ENCODE results near the gene STYXL2. TPM values are rescaled to one million over a fixed set of nuclear protein-coding genes. Genes with fewer than 3 reads are reported as not detected.

STYXL2 gene
- total and polyA plus RNA-seq, 4 donors: 2.0 to 7.6 (median 4.9) TPM

DNA sequence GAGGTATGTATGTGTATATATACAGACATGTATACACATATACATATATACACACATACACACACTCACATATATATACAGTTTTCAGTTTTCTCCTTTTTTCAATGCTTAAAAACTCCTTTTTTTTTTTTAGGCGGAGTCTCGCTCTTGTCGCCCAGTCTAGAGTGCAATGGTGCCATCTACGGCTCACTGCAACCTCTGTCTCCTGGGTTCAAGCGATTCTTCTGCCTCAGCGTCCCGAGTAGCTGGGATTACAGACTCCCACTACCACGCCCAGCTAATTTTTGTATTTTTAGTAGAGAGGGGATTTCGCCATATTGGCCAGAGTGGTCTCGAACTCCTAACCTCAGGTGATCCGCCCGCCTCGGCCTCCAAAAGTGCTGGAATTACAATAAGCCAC lies 27.0 kb downstream of the STYXL2 start:
- ATAC-seq (ENCODE audit: low FRiP score): no peak
- intact Hi-C loops (cut with DNase I): no loop called here
- Histone ChIP-seq H3K27me3 (ENCODE audit: control insufficient read depth in 1 of 2, insufficient read depth in 2 of 2, low read length in 1 of 2) (no peaks in the 10 kb centered on the region), H3K27ac (ENCODE audit: low read depth in 1 of 2, low read length in 2 of 2) (no peak overlapping the region), H3K4me1 (ENCODE audit: control insufficient read depth in 1 of 2, insufficient read depth in 2 of 2, low read length in 2 of 2) (no peaks in the 10 kb centered on the region), H3K36me3 (ENCODE audit: control insufficient read depth in 1 of 2, insufficient read depth in 2 of 2, low read length in 1 of 2) (peaks cover 0 to 8% of the 10 kb centered on the region in 2 donors), H3K4me3 (ENCODE audit: low read length in 2 of 2) (no peak overlapping the region), H3K9me3 (ENCODE audit: control insufficient read depth, low read length) (no peaks in the 10 kb centered on the region)
- whole genome bisulfite sequencing, 2 donors: 87 to 89% methylated on average over 13 of the region's 13 CpGs
- DNase-seq: no peak

DNA sequence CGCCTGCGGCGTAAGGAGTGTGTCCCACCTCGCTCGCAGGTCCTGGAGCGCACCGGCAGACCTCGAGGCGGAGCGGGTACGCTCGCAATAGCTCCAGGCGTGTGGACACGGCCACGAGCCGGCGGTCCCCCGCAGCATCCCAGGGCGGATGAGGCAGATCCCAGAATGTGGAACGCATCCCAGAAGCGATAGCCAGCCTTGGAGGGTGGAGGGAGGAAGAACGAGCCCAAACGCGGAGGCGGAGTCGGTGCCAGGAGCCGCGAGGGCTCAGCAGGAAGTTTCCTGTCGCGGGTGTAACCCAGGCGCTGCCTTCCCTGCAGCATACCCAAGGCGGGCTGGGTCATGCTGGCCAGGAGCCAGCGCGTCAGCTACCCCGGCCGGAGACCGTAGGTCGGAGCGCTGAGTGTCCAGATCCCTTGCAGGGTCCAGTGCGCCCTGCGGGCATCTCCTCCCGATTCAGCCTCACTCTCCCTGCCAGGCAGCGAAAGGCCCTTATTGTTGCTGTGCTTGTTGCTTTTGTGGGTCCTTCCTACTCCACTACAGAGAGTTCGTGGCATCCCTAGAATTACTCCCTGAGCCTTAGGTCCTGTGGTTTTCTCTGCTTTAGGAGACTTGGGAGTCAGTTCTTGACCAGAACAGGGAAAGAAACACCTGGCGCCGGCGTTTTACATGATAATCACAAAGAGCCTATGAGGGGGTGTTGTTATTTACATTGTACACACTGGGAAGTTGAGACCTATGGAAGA lies 27.7 kb downstream of the STYXL2 start:
- intact Hi-C loops (cut with DNase I): no loop called here
- Histone ChIP-seq H3K4me1 (ENCODE audit: control insufficient read depth in 1 of 2, insufficient read depth in 2 of 2, low read length in 2 of 2) (no peaks in the 10 kb centered on the region), H3K9me3 (ENCODE audit: control insufficient read depth, low read length) (no peaks in the 10 kb centered on the region), H3K4me3 (ENCODE audit: low read length in 2 of 2) (no peak overlapping the region), H3K36me3 (ENCODE audit: control insufficient read depth in 1 of 2, insufficient read depth in 2 of 2, low read length in 1 of 2) (peaks cover 0 to 10% of the 10 kb centered on the region in 2 donors), H3K27me3 (ENCODE audit: control insufficient read depth in 1 of 2, insufficient read depth in 2 of 2, low read length in 1 of 2) (no peaks in the 10 kb centered on the region), H3K27ac (ENCODE audit: low read depth in 1 of 2, low read length in 2 of 2) (no peak overlapping the region)
- ATAC-seq (ENCODE audit: low FRiP score): peak; percentile 74
- 69 to 71% methylated on average over 47 of the region's 47 CpGs for WGBS, 2 donors
- peak; percentile 62 to 81 for DNase-seq

DNA sequence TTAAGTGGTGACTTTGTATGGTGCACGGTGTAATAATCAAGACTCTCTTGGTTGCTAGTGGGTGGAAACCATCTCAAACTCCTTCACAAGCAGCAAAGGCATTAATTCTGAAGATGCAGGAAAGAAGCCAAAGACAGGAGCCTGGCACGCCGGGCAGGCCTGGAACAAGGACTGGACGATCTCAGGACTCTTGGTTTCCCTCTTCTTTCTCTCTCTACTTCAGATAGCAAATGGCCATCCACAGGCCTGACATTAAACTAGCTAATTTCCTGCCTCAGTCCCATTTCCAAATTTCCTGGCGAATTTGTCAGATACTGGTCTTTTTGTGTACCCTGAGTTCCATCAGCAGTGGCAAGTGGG lies 28.2 kb downstream of the STYXL2 start:
- 53 to 55% methylated on average over 5 of the region's 5 CpGs for WGBS, 2 donors
- no peak overlapping the region for H3K27ac ChIP-seq (ENCODE audit: low read depth in 1 of 2, low read length in 2 of 2)
- H3K4me3 ChIP-seq (ENCODE audit: low read length in 2 of 2): no peak overlapping the region
- intact Hi-C loops (cut with DNase I): no loop called here
- no peaks in the 10 kb centered on the region for H3K27me3 ChIP-seq (ENCODE audit: control insufficient read depth in 1 of 2, insufficient read depth in 2 of 2, low read length in 1 of 2)
- H3K4me1 ChIP-seq (ENCODE audit: control insufficient read depth in 1 of 2, insufficient read depth in 2 of 2, low read length in 2 of 2): no peaks in the 10 kb centered on the region
- DNase-seq: no peak
- H3K9me3 ChIP-seq (ENCODE audit: control insufficient read depth, low read length): no peaks in the 10 kb centered on the region
- peaks cover 0 to 9% of the 10 kb centered on the region in 2 donors for H3K36me3 ChIP-seq (ENCODE audit: control insufficient read depth in 1 of 2, insufficient read depth in 2 of 2, low read length in 1 of 2)
- ATAC-seq (ENCODE audit: low FRiP score): no peak

DNA sequence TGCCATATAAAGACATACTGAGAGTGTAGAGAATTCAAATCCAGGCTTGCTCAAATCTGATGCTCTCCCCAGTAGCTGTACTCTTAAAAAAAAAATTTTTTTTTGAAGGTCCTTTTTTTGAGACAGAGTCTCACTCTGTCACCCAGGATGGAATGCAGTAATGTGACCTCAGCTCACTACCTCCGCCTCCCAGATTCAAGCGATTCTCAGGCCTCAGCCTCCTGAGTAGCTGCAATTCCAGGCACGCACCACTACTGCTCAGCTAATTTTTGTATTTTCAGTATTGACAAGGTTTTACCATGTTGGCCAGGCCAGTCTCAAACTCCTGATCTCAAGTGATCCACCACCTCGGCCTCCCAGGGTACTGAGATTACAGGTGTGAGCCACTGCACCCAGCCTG lies 28.7 kb downstream of the STYXL2 start:
- H3K27me3 ChIP-seq (ENCODE audit: control insufficient read depth in 1 of 2, insufficient read depth in 2 of 2, low read length in 1 of 2): no peaks in the 10 kb centered on the region
- H3K36me3 ChIP-seq (ENCODE audit: control insufficient read depth in 1 of 2, insufficient read depth in 2 of 2, low read length in 1 of 2): peaks cover 0 to 11% of the 10 kb centered on the region in 2 donors
- H3K4me3 ChIP-seq (ENCODE audit: low read length in 2 of 2): no peak overlapping the region
- DNase-seq (no peak), ATAC-seq (ENCODE audit: low FRiP score) (no peak)
- intact Hi-C loops (cut with DNase I): no loop called here
- no peaks in the 10 kb centered on the region for H3K4me1 ChIP-seq (ENCODE audit: control insufficient read depth in 1 of 2, insufficient read depth in 2 of 2, low read length in 2 of 2)
- whole genome bisulfite sequencing, 2 donors: 93 to 94% methylated on average over 4 of the region's 4 CpGs
- no peak overlapping the region for H3K27ac ChIP-seq (ENCODE audit: low read depth in 1 of 2, low read length in 2 of 2)
- H3K9me3 ChIP-seq (ENCODE audit: control insufficient read depth, low read length): no peaks in the 10 kb centered on the region

DNA sequence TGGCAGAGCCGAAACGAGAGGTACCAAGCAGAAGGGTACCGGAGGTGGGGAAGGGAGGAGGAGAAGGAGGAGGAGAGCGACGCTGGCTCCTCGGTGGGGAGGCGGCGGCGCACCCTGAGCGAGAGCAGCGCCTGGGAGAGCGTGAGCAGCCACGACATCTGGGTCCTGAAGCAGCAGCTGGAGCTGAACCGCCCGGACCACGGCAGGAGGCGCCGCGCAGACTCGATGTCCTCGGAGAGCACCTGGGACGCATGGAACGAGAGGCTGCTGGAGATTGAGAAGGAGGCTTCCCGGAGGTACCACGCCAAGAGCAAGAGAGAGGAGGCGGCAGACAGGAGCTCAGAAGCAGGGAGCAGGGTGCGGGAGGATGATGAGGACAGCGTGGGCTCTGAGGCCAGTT lies 32.4 kb downstream of the STYXL2 start:
- DNase-seq: no peak
- Histone ChIP-seq H3K4me1 (ENCODE audit: control insufficient read depth in 1 of 2, insufficient read depth in 2 of 2, low read length in 2 of 2) (no peaks in the 10 kb centered on the region), H3K27ac (ENCODE audit: low read depth in 1 of 2, low read length in 2 of 2) (no peak overlapping the region), H3K36me3 (ENCODE audit: control insufficient read depth in 1 of 2, insufficient read depth in 2 of 2, low read length in 1 of 2) (peaks cover 0 to 11% of the 10 kb centered on the region in 2 donors), H3K4me3 (ENCODE audit: low read length in 2 of 2) (no peak overlapping the region), H3K9me3 (ENCODE audit: control insufficient read depth, low read length) (no peaks in the 10 kb centered on the region), H3K27me3 (ENCODE audit: control insufficient read depth in 1 of 2, insufficient read depth in 2 of 2, low read length in 1 of 2) (no peaks in the 10 kb centered on the region)
- WGBS, 2 donors: 93 to 95% methylated on average over 28 of the region's 28 CpGs
- intact Hi-C loops (cut with DNase I): loop anchor here in 1 of 2 donors (5.0 kb wide), 1 partner anchor 59 kb away; no protein-coding TSS in a partner anchor
- no peak for ATAC-seq (ENCODE audit: low FRiP score)

DNA sequence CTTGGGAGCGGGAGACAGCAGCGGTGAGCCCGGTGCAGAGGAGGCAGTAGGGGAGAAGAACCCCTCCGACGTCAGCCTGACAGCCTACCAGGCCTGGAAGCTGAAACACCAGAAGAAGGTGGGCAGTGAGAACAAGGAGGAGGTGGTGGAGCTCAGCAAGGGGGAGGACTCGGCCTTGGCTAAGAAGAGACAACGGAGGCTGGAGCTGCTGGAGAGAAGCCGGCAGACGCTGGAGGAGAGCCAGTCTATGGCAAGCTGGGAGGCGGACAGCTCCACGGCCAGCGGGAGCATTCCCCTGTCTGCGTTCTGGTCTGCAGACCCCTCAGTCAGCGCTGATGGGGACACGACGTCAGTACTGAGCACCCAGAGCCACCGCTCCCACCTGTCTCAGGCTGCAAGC lies 32.9 kb downstream of the STYXL2 start:
- no peak overlapping the region for H3K27ac ChIP-seq (ENCODE audit: low read depth in 1 of 2, low read length in 2 of 2)
- peak; percentile 8 for ATAC-seq (ENCODE audit: low FRiP score)
- no peak for DNase-seq
- no peak overlapping the region for H3K4me3 ChIP-seq (ENCODE audit: low read length in 2 of 2)
- WGBS, 2 donors: 88 to 92% methylated on average over 17 of the region's 17 CpGs
- no peaks in the 10 kb centered on the region for H3K4me1 ChIP-seq (ENCODE audit: control insufficient read depth in 1 of 2, insufficient read depth in 2 of 2, low read length in 2 of 2)
- no peaks in the 10 kb centered on the region for H3K9me3 ChIP-seq (ENCODE audit: control insufficient read depth, low read length)
- H3K27me3 ChIP-seq (ENCODE audit: control insufficient read depth in 1 of 2, insufficient read depth in 2 of 2, low read length in 1 of 2): no peaks in the 10 kb centered on the region
- peaks cover 0 to 11% of the 10 kb centered on the region in 2 donors for H3K36me3 ChIP-seq (ENCODE audit: control insufficient read depth in 1 of 2, insufficient read depth in 2 of 2, low read length in 1 of 2)
- intact Hi-C loops (cut with DNase I): loop anchor here in 1 of 2 donors (5.0 kb wide), 1 partner anchor 60 kb away; no protein-coding TSS in a partner anchor

DNA sequence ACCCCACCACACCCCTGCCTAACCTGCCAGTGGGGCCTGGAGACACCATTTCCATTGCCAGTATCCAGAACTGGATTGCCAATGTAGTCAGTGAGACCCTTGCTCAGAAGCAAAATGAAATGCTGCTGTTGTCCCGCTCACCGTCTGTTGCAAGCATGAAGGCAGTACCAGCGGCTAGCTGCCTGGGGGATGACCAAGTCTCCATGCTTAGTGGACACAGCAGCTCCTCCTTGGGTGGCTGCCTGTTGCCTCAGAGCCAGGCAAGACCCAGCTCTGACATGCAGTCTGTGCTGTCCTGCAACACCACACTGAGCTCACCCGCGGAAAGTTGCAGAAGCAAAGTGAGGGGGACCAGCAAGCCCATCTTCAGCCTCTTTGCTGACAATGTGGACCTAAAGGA lies 33.4 kb downstream of the STYXL2 start:
- no peak overlapping the region for H3K27ac ChIP-seq (ENCODE audit: low read depth in 1 of 2, low read length in 2 of 2)
- no peaks in the 10 kb centered on the region for H3K4me1 ChIP-seq (ENCODE audit: control insufficient read depth in 1 of 2, insufficient read depth in 2 of 2, low read length in 2 of 2)
- intact Hi-C loops (cut with DNase I): loop anchor here in 1 of 2 donors (5.0 kb wide), 1 partner anchor 60 kb away; no protein-coding TSS in a partner anchor
- no peak for ATAC-seq (ENCODE audit: low FRiP score)
- no peaks in the 10 kb centered on the region for H3K9me3 ChIP-seq (ENCODE audit: control insufficient read depth, low read length)
- DNase-seq: no peak
- peaks cover 0 to 11% of the 10 kb centered on the region in 2 donors for H3K36me3 ChIP-seq (ENCODE audit: control insufficient read depth in 1 of 2, insufficient read depth in 2 of 2, low read length in 1 of 2)
- no peaks in the 10 kb centered on the region for H3K27me3 ChIP-seq (ENCODE audit: control insufficient read depth in 1 of 2, insufficient read depth in 2 of 2, low read length in 1 of 2)
- H3K4me3 ChIP-seq (ENCODE audit: low read length in 2 of 2): no peak overlapping the region
- 92 to 94% methylated on average over 5 of the region's 5 CpGs for WGBS, 2 donors

DNA sequence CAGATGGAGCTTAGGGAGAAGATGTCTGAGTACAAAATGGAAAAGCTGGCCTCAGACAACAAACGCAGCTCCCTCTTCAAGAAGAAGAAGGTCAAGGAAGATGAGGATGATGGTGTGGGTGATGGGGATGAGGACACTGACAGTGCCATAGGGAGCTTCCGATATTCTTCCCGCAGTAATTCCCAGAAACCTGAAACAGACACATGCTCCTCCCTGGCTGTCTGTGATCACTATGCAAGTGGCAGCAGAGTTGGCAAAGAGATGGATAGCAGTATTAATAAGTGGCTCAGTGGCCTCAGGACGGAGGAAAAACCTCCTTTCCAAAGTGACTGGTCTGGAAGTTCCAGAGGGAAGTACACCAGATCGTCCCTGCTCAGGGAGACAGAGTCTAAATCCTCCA lies 33.8 kb downstream of the STYXL2 start:
- Histone ChIP-seq H3K36me3 (ENCODE audit: control insufficient read depth in 1 of 2, insufficient read depth in 2 of 2, low read length in 1 of 2) (peaks cover 0 to 11% of the 10 kb centered on the region in 2 donors), H3K4me3 (ENCODE audit: low read length in 2 of 2) (no peak overlapping the region), H3K27me3 (ENCODE audit: control insufficient read depth in 1 of 2, insufficient read depth in 2 of 2, low read length in 1 of 2) (no peaks in the 10 kb centered on the region), H3K27ac (ENCODE audit: low read depth in 1 of 2, low read length in 2 of 2) (no peak overlapping the region), H3K9me3 (ENCODE audit: control insufficient read depth, low read length) (no peaks in the 10 kb centered on the region), H3K4me1 (ENCODE audit: control insufficient read depth in 1 of 2, insufficient read depth in 2 of 2, low read length in 2 of 2) (no peaks in the 10 kb centered on the region)
- WGBS, 2 donors: 87 to 90% methylated on average over 5 of the region's 5 CpGs
- intact Hi-C loops (cut with DNase I): loop anchor here in 1 of 2 donors (5.0 kb wide), 1 partner anchor 60 kb away; no protein-coding TSS in a partner anchor
- ATAC-seq (ENCODE audit: low FRiP score) (no peak), DNase-seq (no peak)

All from aorta (tissue), 5 donors.